Neutrophil (primary cell): Measurements from ENCODE around the gene ERAP2.

Experiments
- H3K27ac ChIP-seq: fragments of 200-600 bp; sonication (generic); 2 replicates; pipeline ENCODE4 v1.5.1; 2016; ENCODE audit warnings: mild to moderate bottlenecking, moderate library complexity
- H3K27me3 ChIP-seq: fragments of 200-600 bp; sonication (generic); 2 replicates; pipeline ENCODE4 v1.6.0; 2016; ENCODE audit warnings: mild to moderate bottlenecking
- H3K36me3 ChIP-seq: fragments of 200-600 bp; sonication (generic); 2 replicates; pipeline ENCODE4 v1.5.1; 2017
- H3K4me1 ChIP-seq, 2 experiments: fragments of 200-600 bp in 1 of 2; sonication (generic) in 1 of 2; 1 replicate in 1 of 2; 2 replicates in 1 of 2; pipeline versions ENCODE4 v1.5.1 to v1.6.1; 2013 to 2016; ENCODE audit warnings: low read depth in 1 of 2, low read length in 1 of 2, mild to moderate bottlenecking in 1 of 2, moderate library complexity in 1 of 2; ENCODE audit not compliant: control insufficient read depth in 1 of 2, insufficient read depth in 1 of 2
- H3K4me3 ChIP-seq, 2 experiments: fragments of 200-600 bp in 1 of 2; sonication (generic) in 1 of 2; 1 replicate in 1 of 2; 2 replicates in 1 of 2; pipeline ENCODE4 v1.5.1; 2013 to 2016; ENCODE audit warnings: low read depth in 1 of 2, low read length in 1 of 2, mild to moderate bottlenecking in 1 of 2, moderate library complexity in 1 of 2
- H3K9me3 ChIP-seq: fragments of 200-600 bp; sonication (generic); 2 replicates; pipeline ENCODE4 v1.5.1; 2016
- TF ChIP-seq, protein P1 (sequence below): fragments of 200-600 bp; sonication (generic); IDR thresholded peaks from 2 replicates; pipeline ENCODE4 v1.5.1; 2016; ENCODE audit warnings: antibody characterized with exemption

ERAP2 gene

DNA sequence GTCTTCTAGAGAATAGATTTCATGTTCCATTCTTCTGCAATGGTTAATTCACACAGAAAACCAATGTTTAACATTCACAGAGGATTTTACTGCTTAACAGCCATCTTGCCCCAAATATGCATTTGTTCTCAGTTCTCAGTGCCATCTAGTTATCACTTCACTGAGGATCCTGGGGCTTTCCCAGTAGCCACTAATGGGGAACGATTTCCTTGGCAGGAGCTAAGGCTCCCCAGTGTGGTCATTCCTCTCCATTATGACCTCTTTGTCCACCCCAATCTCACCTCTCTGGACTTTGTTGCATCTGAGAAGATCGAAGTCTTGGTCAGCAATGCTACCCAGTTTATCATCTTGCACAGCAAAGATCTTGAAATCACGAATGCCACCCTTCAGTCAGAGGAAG is 3.4 kb downstream of the ERAP2 start:
- TF ChIP-seq, protein P1, sequence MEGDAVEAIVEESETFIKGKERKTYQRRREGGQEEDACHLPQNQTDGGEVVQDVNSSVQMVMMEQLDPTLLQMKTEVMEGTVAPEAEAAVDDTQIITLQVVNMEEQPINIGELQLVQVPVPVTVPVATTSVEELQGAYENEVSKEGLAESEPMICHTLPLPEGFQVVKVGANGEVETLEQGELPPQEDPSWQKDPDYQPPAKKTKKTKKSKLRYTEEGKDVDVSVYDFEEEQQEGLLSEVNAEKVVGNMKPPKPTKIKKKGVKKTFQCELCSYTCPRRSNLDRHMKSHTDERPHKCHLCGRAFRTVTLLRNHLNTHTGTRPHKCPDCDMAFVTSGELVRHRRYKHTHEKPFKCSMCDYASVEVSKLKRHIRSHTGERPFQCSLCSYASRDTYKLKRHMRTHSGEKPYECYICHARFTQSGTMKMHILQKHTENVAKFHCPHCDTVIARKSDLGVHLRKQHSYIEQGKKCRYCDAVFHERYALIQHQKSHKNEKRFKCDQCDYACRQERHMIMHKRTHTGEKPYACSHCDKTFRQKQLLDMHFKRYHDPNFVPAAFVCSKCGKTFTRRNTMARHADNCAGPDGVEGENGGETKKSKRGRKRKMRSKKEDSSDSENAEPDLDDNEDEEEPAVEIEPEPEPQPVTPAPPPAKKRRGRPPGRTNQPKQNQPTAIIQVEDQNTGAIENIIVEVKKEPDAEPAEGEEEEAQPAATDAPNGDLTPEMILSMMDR: no peak
- H3K36me3 ChIP-seq: peaks cover 2% of the 10 kb centered on the region
- peaks cover 41 to 42% of the 10 kb centered on the region in 2 experiments for H3K4me1 ChIP-seq
- H3K27me3 ChIP-seq: no peaks in the 10 kb centered on the region
- peak overlapping the region; percentile 78 for H3K27ac ChIP-seq
- H3K9me3 ChIP-seq: no peaks in the 10 kb centered on the region
- H3K4me3 ChIP-seq: no peak overlapping the region

GRCh38 chr5:96880444-96881164 is 4.3 kb downstream of the ERAP2 start:
- TF ChIP-seq, protein P1: no peak
- peak overlapping the region; percentile 78 for H3K27ac ChIP-seq
- H3K36me3 ChIP-seq: peaks cover 7% of the 10 kb centered on the region
- no peaks in the 10 kb centered on the region for H3K9me3 ChIP-seq
- peak overlapping the region in 1 of 2 experiments; percentile 13 for H3K4me3 ChIP-seq
- peaks cover 40 to 41% of the 10 kb centered on the region in 2 experiments for H3K4me1 ChIP-seq
- H3K27me3 ChIP-seq: no peaks in the 10 kb centered on the region

GRCh38 chr5:96881511-96882115 is 5.3 kb downstream of the ERAP2 start:
- no peaks in the 10 kb centered on the region for H3K27me3 ChIP-seq
- no peaks in the 10 kb centered on the region for H3K9me3 ChIP-seq
- peaks cover 31 to 35% of the 10 kb centered on the region in 2 experiments for H3K4me1 ChIP-seq
- peak overlapping the region; percentile 78 for H3K27ac ChIP-seq
- TF ChIP-seq, protein P1: no peak
- peaks cover 7% of the 10 kb centered on the region for H3K36me3 ChIP-seq
- no peak overlapping the region for H3K4me3 ChIP-seq

DNA sequence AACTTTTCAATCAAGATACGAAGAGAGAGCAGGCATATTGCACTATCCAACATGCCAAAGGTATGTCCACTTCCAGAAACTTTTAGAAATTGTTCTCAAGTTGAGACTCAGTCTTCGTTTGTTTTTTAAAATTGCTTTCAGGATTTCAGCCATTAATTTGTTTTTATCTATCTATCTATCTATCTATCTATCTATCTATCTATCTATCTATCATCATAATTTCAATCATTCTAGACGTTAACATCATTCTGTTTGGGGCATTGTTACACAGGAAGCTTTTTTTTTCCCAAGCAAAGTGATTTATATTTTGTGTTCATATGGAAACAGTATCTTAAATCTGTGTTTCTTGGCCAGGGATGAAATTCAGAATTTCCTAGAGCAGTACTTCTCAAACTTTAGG is 7.6 kb downstream of the ERAP2 start:
- TF ChIP-seq, protein P1: no peak
- peaks cover 16% of the 10 kb centered on the region for H3K36me3 ChIP-seq
- no peaks in the 10 kb centered on the region for H3K9me3 ChIP-seq
- no peak overlapping the region for H3K27ac ChIP-seq
- no peaks in the 10 kb centered on the region for H3K27me3 ChIP-seq
- H3K4me3 ChIP-seq: no peak overlapping the region
- H3K4me1 ChIP-seq: peaks cover 22% of the 10 kb centered on the region in 2 experiments

GRCh38 chr5:96884995-96885394 is 8.7 kb downstream of the ERAP2 start:
- H3K4me3 ChIP-seq: no peak overlapping the region
- H3K4me1 ChIP-seq: peaks cover 17 to 19% of the 10 kb centered on the region in 2 experiments
- H3K9me3 ChIP-seq: no peaks in the 10 kb centered on the region
- H3K27ac ChIP-seq: no peak overlapping the region
- H3K36me3 ChIP-seq: peaks cover 24% of the 10 kb centered on the region
- TF ChIP-seq, protein P1: no peak
- no peaks in the 10 kb centered on the region for H3K27me3 ChIP-seq
